GM23248 (cell line): ENCODE data around the gene INSRR. TPM values are rescaled to one million over a fixed set of nuclear protein-coding genes. Genes with fewer than 3 reads are reported as not detected.

Source experiments
- DNase-seq: peaks from one replicate; pipeline ENCODE4 v3.0.0-alpha.2; 2015
- H2AFZ ChIP-seq: fragments of 200-600 bp; sonication (generic); 2 replicates; pipeline ENCODE4 v1.6.1; 2016; ENCODE audit warnings: antibody characterized with exemption
- H3F3A ChIP-seq: fragments of 200-600 bp; sonication (generic); 2 replicates; pipeline ENCODE4 v1.6.1; 2016; ENCODE audit warnings: mild to moderate bottlenecking, antibody characterized with exemption, mixed run types; ENCODE audit not compliant: insufficient read depth
- H3K27ac ChIP-seq: fragments of 200-600 bp; sonication (generic); 2 replicates; pipeline ENCODE4 v1.5.1; 2016; ENCODE audit warnings: mild to moderate bottlenecking
- H3K27me3 ChIP-seq: fragments of 200-600 bp; sonication (generic); replicated peaks from 2 replicates; pipeline ENCODE4 v1.6.1; 2016; ENCODE audit warnings: mild to moderate bottlenecking; ENCODE audit not compliant: insufficient read depth
- H3K36me3 ChIP-seq: fragments of 200-600 bp; sonication (generic); 2 replicates; pipeline ENCODE4 v1.6.1; 2016; ENCODE audit warnings: low read depth, mild to moderate bottlenecking
- H3K4me1 ChIP-seq: fragments of 200-600 bp; sonication (generic); 2 replicates; pipeline ENCODE4 v1.6.1; 2016; ENCODE audit warnings: mild to moderate bottlenecking; ENCODE audit not compliant: insufficient read depth
- H3K4me2 ChIP-seq: fragments of 200-600 bp; sonication (generic); one replicate; pipeline ENCODE4 v1.6.1; 2016; ENCODE audit warnings: mild to moderate bottlenecking; ENCODE audit not compliant: unreplicated experiment
- H3K4me3 ChIP-seq: fragments of 200-600 bp; sonication (generic); 2 replicates; pipeline ENCODE4 v1.5.1; 2016; ENCODE audit warnings: mild to moderate bottlenecking
- H3K79me2 ChIP-seq: fragments of 200-600 bp; sonication (generic); 2 replicates; pipeline ENCODE4 v1.6.1; 2016; ENCODE audit warnings: mild to moderate bottlenecking; ENCODE audit not compliant: insufficient read depth
- H3K9ac ChIP-seq: fragments of 200-600 bp; sonication (generic); 2 replicates; pipeline ENCODE4 v1.6.1; 2016; ENCODE audit warnings: mild to moderate bottlenecking
- H3K9me2 ChIP-seq: fragments of 200-600 bp; sonication (generic); 2 replicates; pipeline ENCODE4 v1.6.1; 2016; ENCODE audit warnings: mixed run types, mild to moderate bottlenecking, moderate library complexity; ENCODE audit not compliant: insufficient read depth
- H3K9me3 ChIP-seq: fragments of 200-600 bp; sonication (generic); one replicate; pipeline ENCODE4 v1.6.1; 2017; ENCODE audit warnings: low read depth
- H4K20me1 ChIP-seq: fragments of 200-600 bp; sonication (generic); 2 replicates; pipeline ENCODE4 v1.6.0; 2016; ENCODE audit not compliant: insufficient read depth
- EZH2 ChIP-seq: fragments of 200-600 bp; sonication (generic); IDR thresholded peaks from 2 replicates; pipeline ENCODE4 v1.6.1; 2018; ENCODE audit warnings: antibody characterized with exemption, mild to moderate bottlenecking; ENCODE audit not compliant: insufficient read depth, poor library complexity, severe bottlenecking
- EZH2phosphoT487 ChIP-seq: fragments of 200-600 bp; sonication (generic); IDR thresholded peaks from 2 replicates; pipeline ENCODE4 v1.6.1; 2018; ENCODE audit warnings: antibody characterized with exemption, moderate library complexity, mild to moderate bottlenecking, low read depth; ENCODE audit not compliant: insufficient read depth
- WGBS, 2 experiments: methylation state at CpG; one replicate each; pipeline ENCODE4 v1.1.6; 2015 to 2017; ENCODE audit warnings: low lambda C conversion rate in 2 of 2, low coverage in 1 of 2; ENCODE audit errors: missing lambda C conversion rate in 2 of 2; 5-methylcytosine and 5-hydroxymethylcytosine counted together
- in situ Hi-C: fragments of 300-500 bp; cut with MboI; formaldehyde crosslinking; loops from 2 replicates; pipeline ENCODE4 v1.15.0; 2020
- polyA plus RNA-seq: library from polyadenylated mRNA; unstranded; fragments of >200 nt; fragmentation: Nextera tagmentation; extraction: Ambion mirVana; gene quantifications from 2 replicates; pipeline ENCODE4 v1.2.1, GENCODE V29; 2016
- total RNA-seq: library from RNA; depleted of rRNA; stranded (reverse); fragments of >200 nt; shearing (Covaris generic); gene quantifications from 2 replicates; pipeline ENCODE4 v1.2.3, GENCODE V29; 2014; rRNA removed

The INSRR gene
- total and polyA plus RNA-seq, 2 experiments from 2014 or later: 0.09 TPM; not detected in 1

- peaks cover 64% of the 10 kb centered on the region for H3K36me3 ChIP-seq
- no peak overlapping the region for H2AFZ ChIP-seq
- H3K4me3 ChIP-seq: no peak overlapping the region
- no peak overlapping the region for H3K27ac ChIP-seq
- peak; percentile 37 for DNase-seq
- H3K4me2 ChIP-seq: no peak overlapping the region
- TF ChIP-seq EZH2 (no peak), EZH2phosphoT487 (no peak)
- peaks cover 6% of the 10 kb centered on the region; the same call in 1 of the 2 replicates for H4K20me1 ChIP-seq
- H3K9me3 ChIP-seq: no peaks in the 10 kb centered on the region
- in situ Hi-C loops: loop anchor here (10.0 kb wide), 1 partner anchor 90 kb away; no protein-coding TSS in a partner anchor
- H3K27me3 ChIP-seq: no peaks in the 10 kb centered on the region
- no peaks in the 10 kb centered on the region for H3K9me2 ChIP-seq
- 61 to 65% methylated on average over 7 of the region's 7 CpGs for WGBS, 2 experiments
- peaks cover 20% of the 10 kb centered on the region for H3K79me2 ChIP-seq
- H3K4me1 ChIP-seq: peaks cover 10% of the 10 kb centered on the region
- no peak overlapping the region for H3K9ac ChIP-seq
- peaks cover 46% of the 10 kb centered on the region for H3F3A ChIP-seq
Measured at GRCh38 chr1:156794506-156795373, 64.2 kb downstream of the INSRR start.

Other genes with a start within 250 kb of the INSRR start
- gene HAPLN2, start 239.7 kb downstream of the INSRR start, total RNA-seq: not detected in 2 replicates
- gene HAPLN2, start 239.7 kb downstream of the INSRR start, polyA plus RNA-seq: not detected in 2 replicates
- not detected in 2 replicates for gene BCAN, start 217.0 kb downstream of the INSRR start, total RNA-seq
- gene BCAN, start 217.0 kb downstream of the INSRR start, polyA plus RNA-seq: not detected in 2 replicates
- 15.0 and 23.0 TPM in 2 replicates for gene NES, start 181.7 kb downstream of the INSRR start, total RNA-seq
- gene NES, start 181.7 kb downstream of the INSRR start, polyA plus RNA-seq: 2.2 TPM in 2 replicates
- gene CRABP2, start 153.5 kb downstream of the INSRR start, total RNA-seq: 23.3 and 38.8 TPM in 2 replicates
- gene CRABP2, start 153.5 kb downstream of the INSRR start, polyA plus RNA-seq: 64.1 and 68.6 TPM in 2 replicates
- gene METTL25B, start 130.6 kb downstream of the INSRR start, total RNA-seq: 4.5 and 5.6 TPM in 2 replicates
- 7.4 and 10.1 TPM in 2 replicates for gene METTL25B, start 130.6 kb downstream of the INSRR start, polyA plus RNA-seq
- gene ISG20L2, start 130.4 kb downstream of the INSRR start, total RNA-seq: 10.4 TPM in 2 replicates
- gene ISG20L2, start 130.4 kb downstream of the INSRR start, polyA plus RNA-seq: 17.8 and 21.5 TPM in 2 replicates
- gene MRPL24, start 118.0 kb downstream of the INSRR start, total RNA-seq: 49.2 and 55.7 TPM in 2 replicates
- 91.4 and 93.7 TPM in 2 replicates for gene MRPL24, start 118.0 kb downstream of the INSRR start, polyA plus RNA-seq
- 184 and 185 TPM in 2 replicates for gene HDGF, start 107.4 kb downstream of the INSRR start, total RNA-seq
- gene HDGF, start 107.4 kb downstream of the INSRR start, polyA plus RNA-seq: 95.4 and 131 TPM in 2 replicates
- gene PRCC, start 91.6 kb downstream of the INSRR start, total RNA-seq: 32.4 and 43.6 TPM in 2 replicates
- gene PRCC, start 91.6 kb downstream of the INSRR start, polyA plus RNA-seq: 57.0 and 62.4 TPM in 2 replicates
- gene SH2D2A, start 42.3 kb downstream of the INSRR start, total RNA-seq: not detected in 2 replicates
- 0.43 and 0.96 TPM in 2 replicates for gene SH2D2A, start 42.3 kb downstream of the INSRR start, polyA plus RNA-seq
- gene NTRK1, start 1.7 kb upstream of the INSRR start, total RNA-seq: 0.11 TPM in 1 of 2 replicates, not detected in the other
- gene NTRK1, start 1.7 kb upstream of the INSRR start, polyA plus RNA-seq: 0.08 and 0.09 TPM in 2 replicates
- 1.0 and 2.2 TPM in 2 replicates for gene PEAR1, start 34.6 kb upstream of the INSRR start, total RNA-seq
- gene PEAR1, start 34.6 kb upstream of the INSRR start, polyA plus RNA-seq: 0.71 and 1.2 TPM in 2 replicates
- 0.32 TPM in 1 of 2 replicates, not detected in the other for gene LRRC71, start 61.5 kb upstream of the INSRR start, total RNA-seq
- not detected in 2 replicates for gene LRRC71, start 61.5 kb upstream of the INSRR start, polyA plus RNA-seq
- gene ARHGEF11, start 186.6 kb upstream of the INSRR start, total RNA-seq: 23.0 and 26.6 TPM in 2 replicates
- 11.0 and 13.3 TPM in 2 replicates for gene ARHGEF11, start 186.6 kb upstream of the INSRR start, polyA plus RNA-seq
- not detected in 2 replicates for gene ETV3L, start 240.7 kb upstream of the INSRR start, total RNA-seq
- not detected in 2 replicates for gene ETV3L, start 240.7 kb upstream of the INSRR start, polyA plus RNA-seq